HG02678 (cell line): ENCODE measurements around the gene MYNN.

Experiments used
- ATAC-seq: cut with Tn5 transposase; IDR thresholded peaks from one replicate; pipeline ENCODE4 v1.9.1; 2021; ENCODE audit warnings: mild to moderate bottlenecking, moderate library complexity; ENCODE audit not compliant: unreplicated experiment

The MYNN gene

DNA sequence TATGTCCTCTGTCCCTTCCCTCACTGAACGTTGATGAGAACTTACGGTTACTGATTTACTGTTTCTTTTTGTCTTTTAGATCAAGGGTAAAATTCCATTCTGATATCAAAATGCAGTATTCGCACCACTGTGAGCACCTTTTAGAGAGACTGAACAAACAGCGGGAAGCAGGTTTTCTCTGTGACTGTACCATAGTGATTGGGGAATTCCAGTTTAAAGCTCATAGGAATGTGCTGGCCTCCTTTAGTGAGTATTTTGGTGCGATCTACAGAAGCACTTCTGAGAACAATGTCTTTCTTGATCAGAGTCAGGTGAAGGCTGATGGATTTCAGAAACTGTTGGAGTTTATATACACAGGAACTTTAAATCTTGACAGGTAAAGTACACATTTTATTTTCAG is 990 bp downstream of the MYNN start:
- ATAC-seq: no peak

DNA sequence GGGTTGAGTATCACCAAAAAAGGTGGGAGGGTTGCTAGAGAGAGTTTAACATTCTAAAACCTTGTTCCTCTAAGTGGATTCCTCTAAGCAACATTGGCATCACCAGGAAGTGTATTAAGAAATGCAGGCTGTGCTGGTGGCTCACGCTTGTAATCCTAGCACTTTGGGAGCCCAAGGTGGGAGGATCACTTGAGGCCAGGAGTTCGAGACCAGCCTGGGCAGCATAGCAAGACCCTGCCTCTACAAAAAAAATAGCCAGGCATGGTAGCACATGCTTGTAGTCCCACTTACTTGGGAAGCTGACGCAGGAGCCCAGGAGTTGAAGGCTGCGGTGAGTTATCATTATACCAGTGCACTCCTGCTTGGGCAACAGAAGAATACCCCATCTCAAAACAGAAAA is 4.6 kb downstream of the MYNN start:
- ATAC-seq: no peak

DNA sequence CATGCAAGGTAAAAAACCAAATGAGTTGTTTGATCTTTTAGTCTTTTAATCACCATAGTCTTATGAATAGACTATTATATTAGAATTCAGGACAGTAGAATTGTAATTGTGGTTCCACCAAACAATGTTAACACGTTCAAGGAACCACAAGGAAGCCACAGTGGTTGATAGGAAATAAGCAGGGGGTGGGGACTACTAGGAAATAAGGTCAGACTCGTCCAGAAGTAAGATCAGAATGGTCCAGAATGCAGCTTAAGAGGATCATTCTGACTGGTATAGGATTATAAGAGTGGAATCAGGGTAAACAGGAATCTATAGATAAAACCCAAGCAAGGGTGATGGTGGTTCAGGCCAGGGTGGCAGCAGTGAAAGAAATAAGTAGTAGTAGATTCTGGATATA is 7.5 kb downstream of the MYNN start:
- ATAC-seq: no peak

DNA sequence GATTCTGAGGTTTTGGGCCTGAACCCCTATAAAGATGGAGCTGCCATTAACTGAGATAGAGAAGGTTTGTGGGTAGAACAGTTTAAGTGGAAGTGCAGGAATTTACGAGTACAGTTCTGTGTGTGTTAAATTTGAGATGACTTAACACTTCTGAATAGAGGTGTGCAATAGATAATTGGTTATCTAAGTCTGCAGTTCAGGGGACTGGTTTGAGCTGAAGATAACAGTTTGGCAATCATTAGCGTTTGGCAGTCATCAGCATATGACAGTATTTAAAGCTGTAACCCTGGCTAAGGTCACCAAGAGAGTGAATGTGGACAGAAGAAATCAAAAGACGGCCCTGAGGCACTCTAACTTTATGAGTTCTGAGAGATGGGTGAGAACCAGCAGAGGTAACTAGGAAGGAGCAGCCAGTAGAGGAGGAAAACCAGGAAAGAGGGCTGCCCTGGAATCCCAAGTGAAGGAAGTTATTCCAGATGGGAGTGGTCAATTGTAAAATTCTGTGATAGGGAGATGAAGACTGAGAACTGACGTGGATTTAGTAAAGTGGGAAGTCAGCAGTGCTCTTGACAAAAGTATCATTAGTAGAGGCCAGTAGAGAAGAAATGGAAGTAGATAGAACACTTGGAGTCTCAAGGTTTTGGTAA is 8.1 kb downstream of the MYNN start:
- no peak for ATAC-seq

DNA sequence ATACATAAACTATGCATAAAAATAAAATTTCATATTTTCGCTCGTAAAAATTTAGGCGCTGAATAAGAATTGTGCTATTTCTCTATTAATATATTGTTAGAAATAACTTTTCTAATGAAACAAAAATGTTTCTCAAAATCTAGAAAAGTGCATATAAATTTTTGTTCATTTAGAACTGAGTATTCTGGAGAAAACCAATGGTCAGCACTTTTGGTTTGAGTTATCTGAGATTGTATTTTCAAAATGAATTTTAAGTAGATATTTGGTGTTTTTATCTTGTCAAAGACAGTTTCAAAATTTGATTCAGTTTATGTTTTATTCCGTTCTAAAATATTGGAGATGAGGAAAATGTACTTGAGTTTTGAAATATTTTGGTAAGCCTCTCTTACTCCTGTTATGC is 13.9 kb downstream of the MYNN start:
- no peak for ATAC-seq

DNA sequence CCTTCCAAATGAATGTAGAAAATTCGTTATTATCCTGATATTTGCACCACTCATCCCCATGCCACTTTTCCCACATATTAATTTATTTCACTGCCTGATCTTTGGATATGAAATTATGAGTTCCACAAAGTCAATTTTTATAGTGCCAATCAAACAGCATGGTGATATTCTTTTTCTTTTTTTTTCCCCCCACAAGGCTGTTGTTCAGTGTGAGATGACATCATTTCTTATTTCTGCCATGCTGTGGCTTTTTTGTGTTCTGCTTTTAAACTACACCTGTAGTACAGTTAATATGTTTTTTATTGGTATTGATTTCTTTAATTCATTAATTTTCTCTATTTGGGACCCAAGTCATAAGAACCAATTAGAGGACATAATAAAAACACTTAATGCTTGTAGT is 14.6 kb downstream of the MYNN start:
- no peak for ATAC-seq

DNA sequence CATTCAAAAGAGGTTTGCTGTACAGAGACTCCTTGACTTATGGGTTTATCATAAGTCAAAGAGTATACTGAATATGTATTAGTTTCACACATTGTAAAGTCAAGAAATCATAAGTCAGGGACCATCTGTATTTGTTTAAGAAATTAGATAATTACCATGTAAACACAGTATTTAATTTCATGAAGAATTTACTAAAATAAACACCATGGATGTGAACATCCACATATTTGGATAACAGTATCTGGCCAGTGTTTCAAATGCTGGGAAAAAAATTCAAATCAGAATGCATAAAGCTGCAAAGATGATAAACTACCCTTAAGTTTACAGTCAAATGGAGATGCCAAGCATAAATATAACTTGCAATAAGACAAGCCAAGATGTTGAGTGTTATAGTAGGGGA is 17.0 kb downstream of the MYNN start:
- ATAC-seq: no peak

DNA sequence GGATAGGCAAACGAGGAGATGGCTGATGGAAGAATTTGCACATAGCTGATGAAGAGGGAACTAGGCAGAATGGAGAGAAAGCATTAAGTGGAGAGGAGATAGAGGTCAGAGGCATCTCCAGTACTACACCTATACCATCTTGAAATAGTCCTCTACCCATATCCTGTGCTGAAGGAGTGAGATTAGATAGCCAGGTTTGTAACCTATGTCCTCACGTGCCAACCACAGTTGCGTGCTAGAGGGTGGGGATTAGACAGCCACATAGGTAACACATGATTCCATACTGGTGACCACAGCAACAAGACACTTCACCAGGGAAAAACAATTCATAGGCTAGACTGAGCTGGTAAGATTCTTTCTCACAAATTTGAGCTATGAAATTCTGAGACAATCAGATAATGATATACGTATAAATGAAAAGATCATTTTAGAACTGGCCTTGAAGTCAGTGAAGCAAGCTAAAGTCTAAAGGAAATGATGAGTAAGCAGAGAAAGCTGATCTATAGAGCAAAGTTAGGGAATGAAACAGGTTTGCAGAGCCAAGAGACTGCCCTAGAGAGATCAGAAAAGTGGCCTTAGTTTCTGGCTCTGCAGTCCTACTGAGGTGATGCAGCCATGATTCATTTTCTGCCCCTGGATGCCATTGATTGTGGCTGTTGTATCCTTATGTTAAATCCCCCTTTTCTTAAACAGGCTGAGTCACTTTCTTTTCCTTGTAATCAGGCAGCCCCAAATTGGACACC is 17.7 kb downstream of the MYNN start:
- ATAC-seq: no peak

DNA sequence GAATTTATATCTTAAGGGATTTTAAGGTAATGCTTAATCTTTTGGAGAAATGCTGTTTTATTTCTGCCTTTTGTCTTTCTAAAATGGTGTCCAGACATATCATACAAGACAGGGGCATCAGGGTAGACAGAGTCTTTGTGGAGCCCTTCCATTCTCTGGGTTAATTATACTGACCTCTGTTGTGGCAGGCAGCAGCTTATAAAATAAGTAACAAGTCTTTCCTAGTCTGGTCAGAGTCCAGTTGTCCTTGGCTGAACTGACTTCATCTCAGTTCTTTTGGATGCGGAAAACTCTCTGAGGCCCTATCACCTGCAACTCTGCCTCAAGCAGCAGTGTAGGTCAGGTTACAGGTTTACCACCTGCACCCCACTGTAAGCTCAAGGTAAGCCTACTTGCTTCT is 19.2 kb downstream of the MYNN start:
- ATAC-seq: no peak

DNA sequence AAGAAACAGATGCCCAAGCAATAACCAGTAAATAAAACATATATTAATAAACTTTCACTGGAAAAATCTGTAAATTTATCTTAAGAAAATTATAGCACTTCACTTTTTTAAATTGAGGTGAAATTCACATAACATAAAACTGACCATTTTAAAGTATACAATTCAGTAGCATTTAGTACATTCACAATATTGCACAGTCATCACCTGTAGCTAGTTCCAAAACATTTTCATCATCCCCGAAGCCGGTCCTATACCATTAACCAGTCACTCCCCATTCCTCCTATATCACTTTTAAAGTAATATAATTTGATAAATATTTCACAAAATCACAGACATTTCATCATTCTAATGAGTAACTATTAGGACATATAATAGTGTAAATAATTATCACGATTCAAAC is 31.5 kb downstream of the MYNN start:
- ATAC-seq: no peak

DNA sequence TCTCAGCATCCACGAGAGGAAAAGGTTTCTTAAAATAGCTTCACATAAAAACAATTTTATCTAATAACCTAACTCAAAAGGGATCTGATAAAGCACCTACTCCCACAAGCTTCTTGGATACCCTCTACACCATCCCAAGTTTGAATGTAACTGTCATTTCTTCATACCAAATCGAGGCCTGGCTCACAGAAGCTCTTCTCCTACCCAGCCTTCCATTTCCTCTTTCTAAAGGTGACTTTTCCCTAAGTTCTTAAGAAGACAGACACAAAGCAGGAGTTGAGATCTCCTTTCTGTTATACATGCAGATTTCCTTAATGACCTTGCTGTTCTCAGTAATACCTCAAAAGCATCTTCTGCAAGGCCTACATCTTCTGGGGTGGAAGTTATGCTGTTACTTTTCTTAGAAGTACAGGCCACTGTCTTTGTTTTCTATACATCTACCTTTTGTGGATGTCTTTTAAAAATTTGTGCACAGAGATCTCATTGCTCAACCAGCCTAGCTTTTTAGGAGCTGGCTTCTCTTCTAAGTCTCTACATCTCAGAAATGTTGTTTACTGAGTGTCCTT is 36.1 kb downstream of the MYNN start:
- no peak for ATAC-seq

DNA sequence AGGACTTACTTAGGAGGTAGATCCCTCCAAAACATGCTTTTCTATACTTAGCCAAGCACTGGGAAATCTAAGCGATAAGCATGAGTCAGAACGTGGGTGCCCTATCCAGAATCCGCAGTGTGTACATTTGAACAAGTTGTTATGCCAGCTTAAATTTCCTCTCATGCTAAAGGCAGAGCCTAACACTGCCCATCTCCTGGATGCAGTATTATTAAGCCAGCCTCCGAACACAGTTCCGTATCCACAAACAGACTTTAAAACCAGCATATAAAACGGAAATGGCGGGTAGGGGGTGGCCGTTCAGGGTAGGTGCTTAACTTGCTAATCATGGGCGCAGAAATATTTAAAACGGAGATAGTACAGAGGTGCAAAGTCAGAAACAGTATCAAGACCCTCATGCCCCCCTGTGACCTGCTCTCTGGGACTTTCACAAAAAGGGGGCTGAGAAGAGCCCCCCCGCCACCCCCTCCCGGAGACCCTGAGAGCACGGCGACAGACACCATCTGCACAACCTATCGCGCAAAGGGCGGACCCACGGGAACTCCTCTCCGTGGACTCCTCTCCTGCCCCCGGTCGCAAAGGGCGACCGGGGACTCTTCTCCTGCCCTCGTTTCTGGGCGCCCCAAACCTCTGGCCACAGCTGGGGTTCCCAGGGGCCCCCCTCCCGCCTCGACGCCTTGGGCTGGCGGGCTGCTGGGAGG is 38.6 kb downstream of the MYNN start:
- peak; percentile 18 for ATAC-seq

DNA sequence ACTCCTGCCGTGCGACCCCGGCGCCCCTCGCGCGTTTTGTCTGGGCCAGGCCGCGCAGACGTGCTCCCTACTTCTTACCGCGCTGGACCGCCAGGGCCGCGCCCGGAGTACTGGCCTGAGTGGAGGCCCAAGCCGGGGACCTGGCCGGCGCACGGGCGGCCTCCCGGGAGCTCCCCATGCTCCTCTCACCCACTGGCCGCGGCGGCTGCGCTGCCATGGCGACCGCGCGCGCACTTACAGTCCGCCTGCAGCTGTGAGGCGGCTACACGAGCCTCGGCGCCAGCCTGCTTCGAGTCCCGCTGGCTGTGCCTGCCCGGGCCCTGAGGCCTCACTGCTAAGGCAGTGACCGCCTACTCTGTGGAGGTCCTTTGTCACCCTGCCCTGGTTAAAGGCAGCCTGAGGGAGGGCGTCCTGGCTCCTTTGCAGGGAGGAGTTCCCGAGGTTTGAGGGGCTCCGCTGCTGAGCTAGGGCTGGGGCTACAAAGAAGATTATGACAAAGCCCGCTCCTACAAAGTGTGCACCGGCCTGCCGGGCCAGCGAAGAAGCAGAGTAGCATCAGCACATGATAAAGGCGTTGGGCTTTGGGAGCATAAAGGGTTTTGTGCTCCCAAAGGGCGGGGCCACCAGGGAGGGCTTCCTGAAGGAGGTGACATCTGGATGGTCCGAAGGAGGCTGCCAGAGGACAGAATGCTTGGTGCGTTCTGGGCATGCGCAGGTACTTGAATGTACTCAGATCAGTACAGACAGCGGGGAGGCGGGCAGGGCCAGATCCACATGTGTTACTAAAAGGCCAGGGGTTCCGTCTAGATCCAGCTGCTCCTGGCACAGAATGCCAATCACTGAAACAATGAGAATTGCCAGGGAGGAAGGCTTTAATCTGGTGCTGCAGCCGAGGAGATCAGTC is 39.4 kb downstream of the MYNN start, which contains the start of the genes LRRC34 and LRRIQ4:
TSS of gene LRRC34 (minus strand) at position 573 of the 904 bp plus-strand sequence. CDS start at position 217, 356 bp downstream.
TSS of gene LRRIQ4 (plus strand) at position 539 of the 904 bp plus-strand sequence. CDS start 9,052 bp downstream, outside the sequence.
- ATAC-seq: peak; percentile 69

DNA sequence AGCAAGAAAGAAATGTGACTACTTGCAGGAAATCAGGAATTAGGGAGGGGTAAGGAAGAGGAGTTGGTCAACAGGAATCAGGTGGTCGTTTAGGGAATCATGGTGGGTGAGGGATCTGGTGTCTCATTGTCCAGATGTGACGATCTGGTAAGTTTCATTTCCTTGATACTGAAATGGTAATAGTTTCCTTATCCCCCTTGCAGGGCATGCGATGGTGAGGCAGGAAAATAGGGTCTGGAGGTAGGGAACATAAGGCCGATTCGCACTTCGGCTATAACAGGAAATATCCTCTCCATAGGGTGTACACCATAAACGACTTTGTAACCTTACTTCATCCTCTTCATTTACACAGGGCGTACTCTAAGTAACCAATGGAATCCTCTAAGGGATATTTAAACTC is 40.1 kb downstream of the MYNN start:
- no peak for ATAC-seq

DNA sequence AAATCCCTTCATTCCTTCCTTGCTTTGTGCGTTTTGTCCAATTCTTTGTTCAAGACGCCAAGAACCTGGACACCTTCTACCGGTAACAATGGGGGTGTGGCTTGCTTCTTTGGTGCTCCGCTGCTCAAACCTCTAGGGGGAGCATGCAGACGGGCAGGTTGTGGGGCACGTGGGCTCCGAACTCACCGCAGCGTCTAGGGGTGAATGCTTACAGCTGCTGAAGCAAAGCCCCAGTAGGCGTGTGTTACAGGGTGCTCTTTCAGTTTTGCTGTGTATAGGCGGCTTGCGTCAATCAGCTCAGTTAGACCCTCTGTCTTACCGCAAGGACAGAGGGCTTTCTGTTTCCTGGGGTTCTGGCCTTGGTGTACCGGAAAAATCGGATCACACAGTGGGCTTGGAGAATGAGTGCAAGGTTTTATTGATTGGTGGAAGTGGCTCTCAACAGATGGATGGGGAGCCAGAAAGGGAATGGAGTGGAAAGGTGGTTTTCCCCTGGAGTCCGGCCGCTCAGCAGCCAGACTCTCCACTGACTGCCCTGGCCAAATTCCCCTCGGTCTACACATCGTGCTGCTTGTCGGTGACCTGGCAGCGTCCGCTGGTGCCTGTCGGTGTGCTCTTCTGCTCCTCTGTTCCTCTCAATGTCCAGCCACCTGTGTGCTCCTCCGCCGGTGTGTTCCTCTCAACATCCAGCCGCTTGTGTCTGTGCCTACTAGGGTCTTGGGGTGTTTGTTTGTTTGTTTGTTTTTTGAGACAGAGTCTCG is 40.7 kb downstream of the MYNN start:
- ATAC-seq: peak; percentile 79

DNA sequence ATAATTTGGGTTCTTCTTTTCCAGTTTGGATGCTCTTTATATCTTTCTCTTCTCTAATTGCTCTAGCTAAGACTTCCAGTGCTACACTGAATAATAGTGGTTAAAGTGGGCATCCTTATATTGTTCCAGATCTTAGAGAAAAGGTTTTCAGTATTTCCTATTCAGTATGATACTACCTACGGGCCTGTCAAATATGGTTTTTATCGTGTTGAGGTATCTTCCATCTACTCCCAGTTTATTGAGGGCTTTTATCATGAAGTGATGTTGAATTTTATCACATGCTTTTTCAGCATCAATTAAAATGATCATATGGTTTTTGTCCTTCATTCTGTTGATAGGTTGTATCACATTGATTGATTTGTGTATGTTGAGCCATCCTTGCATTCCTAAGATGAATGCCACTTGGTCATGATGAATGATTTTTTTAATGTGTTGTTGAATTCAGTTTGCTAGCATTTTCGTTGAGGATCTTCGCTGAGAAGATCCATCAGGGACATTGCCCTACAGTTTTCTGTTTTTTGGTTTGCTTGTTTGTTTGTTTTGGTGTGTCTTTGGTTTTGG is 42.5 kb downstream of the MYNN start:
- no peak for ATAC-seq

DNA sequence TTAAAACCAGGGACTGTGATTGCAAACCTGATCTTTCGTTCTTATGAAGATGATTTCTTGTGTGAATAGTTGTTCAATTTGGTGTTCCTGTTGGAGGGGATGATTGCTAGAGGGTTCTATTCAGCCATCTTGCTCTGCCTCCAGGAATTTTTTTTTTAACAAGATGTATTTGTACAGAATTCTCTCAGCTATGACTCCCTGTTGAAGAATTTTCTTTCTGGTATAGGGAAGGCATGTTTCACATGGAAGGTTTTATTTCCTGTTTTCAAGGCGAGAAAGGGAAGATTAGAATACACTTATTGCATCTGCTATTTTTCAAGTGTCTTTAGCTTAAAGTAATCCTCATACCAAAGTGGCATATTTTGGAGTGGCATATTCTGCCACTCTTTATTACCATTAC is 45.1 kb downstream of the MYNN start:
- no peak for ATAC-seq

DNA sequence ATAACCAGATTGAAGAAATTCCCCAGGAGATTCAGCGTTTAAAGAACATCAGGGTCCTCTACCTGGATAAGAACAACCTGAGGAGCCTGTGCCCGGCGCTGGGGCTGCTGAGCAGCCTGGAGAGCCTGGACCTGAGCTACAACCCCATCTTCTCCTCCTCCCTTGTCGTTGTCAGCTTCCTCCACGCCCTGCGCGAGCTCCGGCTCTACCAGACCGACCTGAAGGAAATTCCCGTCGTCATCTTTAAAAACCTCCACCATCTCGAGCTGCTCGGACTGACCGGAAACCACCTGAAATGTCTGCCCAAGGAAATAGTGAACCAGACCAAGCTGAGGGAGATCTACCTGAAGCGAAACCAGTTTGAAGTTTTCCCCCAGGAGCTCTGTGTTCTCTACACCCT is 48.9 kb downstream of the MYNN start:
- ATAC-seq: no peak

DNA sequence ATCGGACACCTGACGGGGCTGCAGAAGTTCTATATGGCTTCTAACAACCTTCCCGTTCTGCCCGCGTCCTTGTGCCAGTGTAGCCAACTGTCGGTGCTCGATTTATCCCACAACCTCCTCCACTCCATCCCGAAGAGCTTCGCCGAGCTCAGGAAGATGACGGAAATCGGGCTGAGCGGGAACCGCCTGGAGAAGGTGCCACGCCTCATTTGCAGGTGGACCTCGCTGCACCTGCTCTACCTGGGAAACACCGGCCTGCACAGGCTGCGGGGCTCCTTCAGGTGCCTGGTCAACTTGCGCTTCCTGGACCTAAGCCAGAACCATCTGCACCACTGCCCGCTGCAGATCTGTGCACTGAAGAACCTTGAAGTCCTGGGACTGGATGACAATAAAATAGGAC is 49.3 kb downstream of the MYNN start:
- no peak for ATAC-seq

DNA sequence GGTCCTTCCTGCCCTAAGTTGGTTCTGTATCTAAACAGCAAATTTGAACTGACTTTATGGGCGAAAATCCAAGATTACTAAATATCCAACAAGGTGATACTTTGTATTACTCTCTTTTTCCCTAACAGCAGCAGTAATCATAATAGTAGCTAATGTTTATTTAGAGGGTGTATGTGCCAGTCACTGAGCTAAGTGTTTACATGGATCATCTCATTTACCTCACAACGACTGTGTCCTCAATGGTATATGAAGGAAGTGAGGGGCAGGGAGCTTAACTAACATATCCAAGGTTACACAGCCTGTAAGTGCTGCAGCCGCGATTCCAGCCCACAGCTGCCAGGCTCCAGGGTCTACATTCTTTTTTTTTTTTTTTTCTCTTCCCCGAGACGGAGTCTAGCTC is 49.8 kb downstream of the MYNN start:
- ATAC-seq: no peak
